ENCODE results near the gene RASGRF2. TPM values are rescaled to one million over a fixed set of nuclear protein-coding genes. Genes with fewer than 3 reads are reported as not detected.

The RASGRF2 gene
- total and polyA plus RNA-seq, 2 of the 8 experiments (the other 6 are each of a cell fraction or from before 2014, with no cell fraction given): 2.6 to 29.5 TPM

- Histone ChIP-seq H3K27me3 (replicated peaks in 1 of 4; ENCODE audit: control insufficient read depth in 3 of 4, extremely low read depth in 1 of 4, insufficient read depth in 3 of 4, low read length in 3 of 4) (no peaks in the 10 kb centered on the region), H3K14ac (ENCODE audit: insufficient read length) (no peak overlapping the region), H4K91ac (replicated peaks; ENCODE audit: insufficient read length, low read length) (no peak overlapping the region), H4K8ac (ENCODE audit: extremely low read depth, insufficient read depth, low read length) (no peak overlapping the region), H2BK120ac (replicated peaks; ENCODE audit: low read depth, low read length) (no peak overlapping the region), H4K20me1 (replicated peaks in 1 of 2; ENCODE audit: control insufficient read depth in 1 of 2, insufficient read depth in 2 of 2, low read length in 2 of 2) (no peaks in the 10 kb centered on the region), H3K18ac (ENCODE audit: extremely low read depth, low read length) (no peak overlapping the region), H3K4me2 (ENCODE audit: insufficient read depth in 1 of 2, low read depth in 2 of 2, low read length in 2 of 2) (no peak overlapping the region), H3K4ac (replicated peaks; ENCODE audit: insufficient read length, low read depth, low read length) (no peak overlapping the region), H3K27ac (ENCODE audit: low read depth, low read length) (no peak overlapping the region), H2BK15ac (ENCODE audit: low read length) (no peak overlapping the region), H2BK12ac (ENCODE audit: low read depth, low read length) (no peak overlapping the region), H2AK5ac (ENCODE audit: low read depth, low read length) (no peak overlapping the region), H3K9ac (replicated peaks in 1 of 4; ENCODE audit: extremely low read depth in 1 of 4, low read depth in 3 of 4, low read length in 3 of 4) (no peak overlapping the region), H3K56ac (replicated peaks; ENCODE audit: insufficient read length, low read depth, low read length) (no peak overlapping the region), H3K9me3 (ENCODE audit: insufficient read depth in 2 of 2, low read depth in 1 of 2, low read length in 1 of 2) (no peaks in the 10 kb centered on the region), H3K4me1 (replicated peaks in 1 of 4; ENCODE audit: control insufficient read depth in 3 of 4, insufficient read depth in 4 of 4, low read length in 3 of 4) (peaks cover 0 to 8% (median 0%) of the 10 kb centered on the region in 4 experiments; a peak in 2 of 7 replicates), H3K23ac (ENCODE audit: insufficient read length) (no peak overlapping the region), H3K23me2 (ENCODE audit: low read depth, low read length) (no peaks in the 10 kb centered on the region), H3K79me1 (ENCODE audit: low read depth, low read length) (no peaks in the 10 kb centered on the region), H2BK5ac (ENCODE audit: low read depth, low read length) (no peak overlapping the region), H3K36me3 (ENCODE audit: control insufficient read depth in 2 of 4, insufficient read depth in 4 of 4, low read length in 3 of 4) (no peaks in the 10 kb centered on the region), H3K79me2 (ENCODE audit: control insufficient read depth in 1 of 2, insufficient read depth in 2 of 2, low read length in 2 of 2) (no peaks in the 10 kb centered on the region), H2BK20ac (ENCODE audit: low read length) (no peak overlapping the region), H2AFZ (ENCODE audit: low read length) (no peak overlapping the region), H3K4me3 (ENCODE audit: extremely low read depth in 1 of 4, insufficient read depth in 2 of 4, low read depth in 3 of 4, low read length in 4 of 4) (no peak overlapping the region), H4K5ac (ENCODE audit: insufficient read length, low read depth, low read length) (no peak overlapping the region)
- WGBS, 2 experiments (ENCODE audit: extremely low coverage in 1 of 2, insufficient coverage in 1 of 2, insufficient read length in 1 of 2, insufficient replicate concordance in 2 of 2, low coverage in 1 of 2, low lambda C conversion rate in 2 of 2, missing lambda C conversion rate in 1 of 2): 90% methylated on average over 7 of the region's 7 CpGs; no CpG with 5 or more reads in 1 of the 2 experiments
- ChIA-PET CTCF (ENCODE audit: partially characterized antibody) (interaction anchor here (0.9 kb wide), 1 partner anchor 12 kb away, joined by 3 read pairs; no protein-coding TSS in a partner anchor), POLR2A (ENCODE audit: partially characterized antibody) (no interaction called here)
- FAIRE-seq (no peak), DNase-seq (ENCODE audit: low read depth in 1 of 2, low spot score in 2 of 2) (no peak)
- TF ChIP-seq MAFK (IDR thresholded peaks at IDR 0.05; ENCODE audit: low read depth, low read length) (no peak), CHD1 (IDR thresholded peaks at IDR 0.05; ENCODE audit: low read depth, low read length) (no peak), HDAC2 (IDR thresholded peaks at IDR 0.05; ENCODE audit: borderline replicate concordance in 1 of 2, low read depth in 2 of 2, low read length in 2 of 2) (no peak)
Observed at GRCh38 chr5:81125959-81126358, 165.8 kb downstream of the RASGRF2 start.

Measured in H1 (cell line).